GM21423 (cell line): ENCODE results near the gene AGAP9.
"Not testable (repeated sequence)": the region's sequence is repeated elsewhere in the genome, so short reads cannot be mapped to it uniquely, and the experiment has no call there.

Experiments
- ATAC-seq: cut with Tn5 transposase; IDR thresholded peaks from one replicate; pipeline ENCODE4 v1.9.1; 2021; ENCODE audit warnings: mild to moderate bottlenecking, moderate library complexity; ENCODE audit not compliant: unreplicated experiment

Gene AGAP9

GRCh38 chr10:47523475-47523874 is at the start of gene AGAP9:
TSS of gene AGAP9 (minus strand) at chr10:47523638. CDS start at chr10:47523526, 112 bp downstream.
- ATAC-seq: not testable (repeated sequence)

GRCh38 chr10:47571138-47571912 is 47.9 kb upstream of the AGAP9 start:
- ATAC-seq: not testable (repeated sequence)

DNA sequence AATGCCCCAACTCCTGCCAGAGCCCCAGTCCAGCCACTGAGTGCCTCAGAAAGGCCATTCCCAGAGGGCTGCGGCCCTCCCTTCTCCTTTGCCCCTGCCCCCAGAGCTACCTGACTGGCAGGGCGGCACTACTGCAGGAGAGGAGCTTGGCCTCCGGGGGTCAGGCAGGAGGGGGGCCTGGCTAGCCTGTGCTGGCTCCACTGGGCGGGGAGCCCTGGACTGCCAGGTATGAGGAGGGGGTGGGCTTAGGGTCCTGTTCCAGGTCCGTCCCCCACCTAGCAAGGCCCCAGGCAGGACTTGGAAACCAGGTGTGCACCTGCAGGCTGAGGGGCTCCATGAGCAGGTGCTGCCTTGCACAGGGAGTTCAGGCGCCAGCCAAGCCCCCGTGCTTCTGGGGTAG is 43.3 kb upstream of the AGAP9 start:
- not testable (repeated sequence) for ATAC-seq

GRCh38 chr10:47566108-47566699 is 42.8 kb upstream of the AGAP9 start:
- ATAC-seq: not testable (repeated sequence)

DNA sequence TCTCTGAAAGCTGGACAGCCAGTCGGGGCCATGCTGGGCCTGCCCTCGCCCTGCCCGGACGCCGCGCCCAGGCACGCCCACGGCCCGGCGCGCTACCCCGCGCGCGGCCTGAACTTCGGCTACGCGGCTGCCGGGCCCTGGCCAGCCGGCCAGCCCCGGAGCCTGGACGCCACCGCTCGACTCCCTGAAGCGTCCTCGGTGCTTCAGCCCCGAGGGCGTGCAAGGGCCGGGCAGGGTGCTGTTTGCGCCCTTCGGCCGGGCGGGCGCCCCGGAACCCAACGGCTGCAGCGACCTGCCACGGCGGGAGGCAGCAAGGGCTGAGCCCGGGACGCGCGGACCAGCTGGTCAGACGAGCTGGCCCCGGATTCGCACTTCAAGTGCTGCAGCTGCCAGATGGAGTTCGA is 42.1 kb upstream of the AGAP9 start:
- ATAC-seq: not testable (repeated sequence)

GRCh38 chr10:47564953-47565352 is 41.5 kb upstream of the AGAP9 start:
- ATAC-seq: not testable (repeated sequence)

GRCh38 chr10:47564318-47564717 is 40.9 kb upstream of the AGAP9 start:
- ATAC-seq: not testable (repeated sequence)

DNA sequence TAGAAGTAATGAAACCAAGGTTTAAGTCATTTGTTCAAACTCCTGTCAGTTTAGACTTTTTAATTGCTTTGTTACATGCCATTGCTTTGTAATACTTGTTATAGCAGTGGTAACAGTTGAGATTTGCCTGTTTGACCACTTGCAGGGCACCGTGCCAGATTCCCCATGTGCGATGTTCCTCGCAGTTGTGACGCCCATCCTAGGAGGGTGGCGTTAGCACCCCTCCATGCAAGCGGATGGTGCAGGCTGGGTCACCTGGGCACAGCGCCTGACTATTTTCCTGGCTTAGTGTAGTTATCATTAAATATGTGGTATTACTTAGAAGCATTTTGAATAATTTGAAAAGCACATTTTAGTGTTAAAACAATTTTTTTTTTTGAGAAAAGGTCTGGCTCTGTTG is 37.0 kb upstream of the AGAP9 start:
- ATAC-seq: not testable (repeated sequence)

DNA sequence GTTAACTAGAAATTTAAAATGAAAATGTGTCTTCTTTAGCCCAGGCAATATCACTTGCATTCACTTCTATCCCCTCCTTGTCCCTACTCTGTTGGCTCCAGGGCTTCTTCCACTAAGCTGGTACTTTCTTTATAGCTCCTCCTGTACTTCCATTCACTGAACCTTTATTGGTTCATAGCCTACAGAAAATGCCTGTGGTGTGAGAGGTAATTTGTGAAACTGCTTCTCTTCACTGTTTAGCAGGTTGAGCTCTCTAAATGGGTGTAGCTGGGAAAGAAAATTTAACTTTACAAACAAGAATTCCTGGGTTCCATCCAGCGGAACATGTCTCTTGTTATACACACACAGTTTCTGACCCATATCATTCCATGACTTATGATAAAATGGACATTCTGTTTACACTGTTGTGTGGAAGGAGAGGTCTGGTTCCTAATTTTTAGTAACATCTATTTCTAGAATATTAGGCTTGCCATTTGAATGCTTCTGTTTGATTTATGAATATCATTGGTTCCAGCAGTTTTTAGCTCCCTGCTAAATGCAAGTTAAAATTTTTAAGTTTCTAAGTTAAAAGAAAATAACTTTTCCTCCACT is 36.4 kb upstream of the AGAP9 start:
- not testable (repeated sequence) for ATAC-seq

DNA sequence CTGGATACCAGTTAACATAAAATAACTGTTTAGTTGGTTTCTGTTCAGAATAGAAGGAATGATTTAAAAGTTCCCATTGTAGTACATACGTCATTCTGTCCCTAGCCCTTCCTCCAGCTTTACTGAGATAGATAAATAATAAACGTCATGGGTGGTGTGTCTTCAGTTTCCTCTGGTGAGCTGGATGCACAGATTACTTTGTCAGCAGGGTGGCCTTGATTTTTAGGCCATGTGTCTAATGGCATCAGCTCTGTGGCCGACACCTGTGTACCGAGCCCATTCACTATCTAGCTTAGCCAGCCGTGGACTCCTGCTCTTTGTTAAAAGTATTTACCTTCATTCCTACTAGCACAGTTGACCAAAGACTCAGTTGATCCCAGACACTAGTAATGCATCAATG is 34.7 kb upstream of the AGAP9 start:
- not testable (repeated sequence) for ATAC-seq

DNA sequence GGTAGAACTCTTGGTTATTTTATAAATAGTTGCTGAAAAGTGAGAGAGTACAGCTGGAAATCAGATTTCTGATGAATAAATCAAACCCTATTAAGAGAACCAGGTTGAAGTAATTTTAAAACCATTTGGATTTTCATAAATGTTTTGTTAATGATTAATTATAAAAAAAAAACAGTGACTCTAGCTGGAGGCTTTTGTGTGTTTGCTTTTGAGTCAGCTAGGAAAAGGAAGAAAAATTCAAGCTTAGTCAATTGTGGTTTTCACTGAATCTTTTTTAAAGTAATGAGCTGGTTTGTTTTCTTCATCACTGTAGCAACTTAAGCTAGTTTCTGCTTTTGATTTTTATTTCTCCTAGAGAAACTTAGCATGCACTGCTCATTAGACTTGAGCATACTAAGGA is 34.2 kb upstream of the AGAP9 start:
- ATAC-seq: not testable (repeated sequence)

GRCh38 chr10:47555334-47555733 is 31.9 kb upstream of the AGAP9 start:
- ATAC-seq: not testable (repeated sequence)

GRCh38 chr10:47554552-47554951 is 31.1 kb upstream of the AGAP9 start:
- not testable (repeated sequence) for ATAC-seq

- not testable (repeated sequence) for ATAC-seq
Observed at GRCh38 chr10:47553860-47554247, 30.4 kb upstream of the AGAP9 start.

DNA sequence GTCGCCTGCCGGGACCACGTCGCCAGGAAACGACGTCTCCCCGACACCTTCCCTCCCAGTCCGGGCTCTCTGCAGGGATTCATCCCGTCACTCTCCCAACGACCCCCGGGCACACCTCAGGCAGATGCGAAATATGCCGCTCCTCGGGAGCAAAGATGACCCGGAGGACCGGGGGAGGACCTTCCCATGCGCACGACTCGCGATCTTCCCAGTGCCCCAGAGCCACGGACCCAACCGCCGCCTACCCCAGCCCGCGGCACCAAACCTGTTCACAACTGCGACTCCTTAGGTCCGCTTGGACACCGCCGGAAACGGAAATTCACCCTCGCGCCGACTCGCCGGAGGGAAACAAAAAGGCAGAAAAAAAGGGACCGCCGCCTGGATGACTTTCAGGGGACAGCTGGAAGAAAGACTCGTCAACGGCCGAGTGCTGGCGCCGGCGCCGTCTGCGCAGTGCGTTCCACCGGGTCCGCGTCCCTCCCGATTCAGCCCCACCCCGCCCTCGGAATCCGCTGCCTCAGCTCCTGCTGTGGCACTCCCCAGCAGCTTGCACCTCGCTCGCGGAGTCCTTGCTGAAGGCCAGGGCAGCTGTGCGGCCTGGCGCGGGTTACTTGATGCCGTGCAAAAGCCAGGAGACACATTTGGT is 29.9 kb upstream of the AGAP9 start:
- ATAC-seq: peak; percentile 85

- ATAC-seq: peak; percentile 57
Observed at GRCh38 chr10:47552719-47553118, 29.3 kb upstream of the AGAP9 start.

DNA sequence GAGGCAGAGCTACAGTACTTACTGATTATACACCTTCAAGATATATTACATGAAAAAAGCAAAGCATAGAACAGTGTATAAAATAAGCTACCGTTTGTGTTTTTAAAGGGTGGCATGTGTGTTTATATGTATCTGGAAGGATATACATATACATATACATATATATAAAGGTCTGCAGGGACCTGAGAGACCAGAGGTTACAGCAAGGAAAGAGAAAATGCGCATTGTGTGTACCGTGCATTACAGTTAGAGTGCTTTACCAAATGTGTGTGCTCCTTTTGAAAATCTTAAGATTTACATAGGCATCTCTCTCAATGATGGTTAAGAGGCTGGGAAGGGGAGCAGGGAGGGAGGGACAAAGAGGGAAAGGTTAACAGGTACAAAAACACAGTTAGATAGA is 23.8 kb upstream of the AGAP9 start:
- ATAC-seq: not testable (repeated sequence)

DNA sequence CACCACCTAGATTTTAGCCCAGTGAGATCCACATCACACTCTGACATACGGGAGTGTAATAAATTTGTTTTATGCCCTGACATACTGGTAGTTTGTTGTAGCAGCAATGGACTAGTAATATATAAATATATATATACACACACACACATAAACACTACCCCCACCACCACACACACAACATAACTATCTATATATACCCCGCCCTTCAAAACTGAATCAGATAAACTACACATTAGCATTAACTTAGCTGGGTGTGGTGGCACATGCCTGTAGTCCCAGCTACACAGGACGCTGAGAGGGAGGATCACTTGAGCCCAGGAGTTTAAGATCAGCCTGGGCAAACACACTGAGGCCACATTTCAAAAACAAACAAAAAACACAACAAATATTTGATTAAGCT is 13.0 kb upstream of the AGAP9 start:
- not testable (repeated sequence) for ATAC-seq

GRCh38 chr10:47502313-47502712 is 21.1 kb downstream of the AGAP9 start:
- ATAC-seq: not testable (repeated sequence)

DNA sequence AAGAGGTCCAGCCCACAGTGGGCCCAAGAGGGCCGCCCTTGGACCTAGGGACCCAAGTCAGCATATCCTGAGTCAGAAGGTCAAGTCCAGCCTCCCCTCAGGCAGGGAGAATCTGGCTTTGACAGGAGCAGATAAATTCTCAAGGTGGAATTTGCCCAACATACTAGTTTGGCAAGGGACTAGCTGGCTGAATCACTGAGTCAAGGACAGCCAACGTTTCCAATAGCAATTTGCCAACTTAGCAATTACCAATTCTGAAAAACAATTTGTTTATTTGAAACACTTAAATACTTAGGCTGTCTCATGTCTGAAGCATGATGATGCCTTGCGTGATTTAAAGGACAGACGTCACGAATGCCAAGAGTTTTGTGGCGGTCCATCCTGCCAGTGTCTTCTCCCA is 29.2 kb downstream of the AGAP9 start:
- not testable (repeated sequence) for ATAC-seq

DNA sequence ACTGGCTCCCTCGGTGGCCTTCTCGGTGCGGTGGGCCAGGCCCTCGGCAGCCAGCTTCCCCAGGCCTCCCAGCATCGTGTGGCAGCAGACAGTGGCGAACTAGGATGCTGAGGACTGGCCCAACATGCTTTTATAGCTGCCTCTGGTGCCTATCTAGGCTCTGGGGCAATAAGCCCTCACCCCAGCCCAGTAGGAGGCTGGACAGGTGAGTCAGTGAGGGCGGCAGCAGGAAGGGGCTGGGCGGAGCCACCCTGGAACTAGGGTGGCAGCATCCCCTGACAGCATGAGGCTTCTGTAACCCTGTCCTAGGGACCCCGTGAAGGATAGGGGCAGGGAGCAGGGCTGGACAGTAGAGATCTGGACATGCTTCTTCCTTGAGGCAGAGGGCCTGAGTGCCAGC is 31.8 kb downstream of the AGAP9 start, which contains the start of gene FAM25G:
Gene FAM25G, minus strand, starts transcription at position 101 of the 400 bp plus-strand sequence. Its CDS starts 26 bp downstream, at position 75.
- not testable (repeated sequence) for ATAC-seq
